Fibroblast of skin of abdomen (primary cell): ENCODE data around the gene AMN.

ENCODE experiments used
- DNase-seq: peaks from one replicate; pipeline ENCODE4 v3.0.0-alpha.2; 2013

AMN gene

GRCh38 chr14:102966681-102967505, 44.4 kb downstream of the AMN start:
- DNase-seq, result no peak

GRCh38 chr14:102967506-102967795, 45.0 kb downstream of the AMN start:
- no peak for DNase-seq

GRCh38 chr14:102968306-102968705, 45.8 kb downstream of the AMN start:
- DNase-seq, result no peak

- DNase-seq, result no peak
These were observed 46.8 kb downstream of the AMN start for GRCh38 chr14:102969060-102969791.

GRCh38 chr14:102969901-102970300, 47.4 kb downstream of the AMN start:
- no peak for DNase-seq

- no peak for DNase-seq
These were observed 48.0 kb downstream of the AMN start for GRCh38 chr14:102970496-102970895.

- no peak for DNase-seq
These were observed 48.9 kb downstream of the AMN start for GRCh38 chr14:102971314-102971713.

- DNase-seq, result no peak
These were observed 49.6 kb downstream of the AMN start for GRCh38 chr14:102971836-102972606.

GRCh38 chr14:102973706-102974285, 51.3 kb downstream of the AMN start:
- no peak for DNase-seq

- DNase-seq, result no peak
These were observed 53.2 kb downstream of the AMN start for GRCh38 chr14:102975662-102976061.

- no peak for DNase-seq
These were observed 55.0 kb downstream of the AMN start for GRCh38 chr14:102977475-102977874.

- DNase-seq, result no peak
These were observed 56.9 kb downstream of the AMN start for GRCh38 chr14:102979406-102979805.

GRCh38 chr14:102980409-102980810, 57.9 kb downstream of the AMN start:
- DNase-seq, result no peak
